HG03280 (cell line): ENCODE measurements around the gene HTR5A.

ENCODE experiments used
- ATAC-seq: cut with Tn5 transposase; IDR thresholded peaks from one replicate; pipeline ENCODE4 v1.9.1; 2021; ENCODE audit warnings: mild to moderate bottlenecking, moderate library complexity; ENCODE audit not compliant: unreplicated experiment

The HTR5A gene

GRCh38 chr7:155136619-155137243 is 66.6 kb downstream of the HTR5A start:
- no peak for ATAC-seq
